Islet precursor cell (in vitro differentiated cells): Measurements from ENCODE around the gene CAMKMT.

ENCODE experiments used
- DNase-seq: peaks from one replicate; pipeline ENCODE4 v3.0.0-alpha.2; 2018

The CAMKMT gene

DNA sequence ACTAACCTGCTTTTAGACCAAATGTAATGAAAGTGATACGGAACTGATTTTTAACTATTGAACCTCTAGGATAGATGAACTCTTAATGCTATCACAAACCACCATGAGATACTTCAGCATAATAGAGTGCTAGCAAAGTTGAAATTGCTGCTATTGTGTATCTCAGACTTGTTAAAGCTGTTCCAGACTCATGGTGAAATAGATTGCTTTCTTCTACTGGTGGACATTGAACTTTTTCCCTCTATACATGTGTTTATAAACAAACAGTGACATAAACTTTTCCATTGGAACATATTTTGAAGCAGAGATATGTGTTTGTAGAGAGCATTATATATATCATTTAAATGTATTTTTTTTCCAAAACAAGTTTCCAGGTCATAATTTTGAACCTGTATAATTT lies 157.3 kb downstream of the CAMKMT start:
- DNase-seq: no peak

DNA sequence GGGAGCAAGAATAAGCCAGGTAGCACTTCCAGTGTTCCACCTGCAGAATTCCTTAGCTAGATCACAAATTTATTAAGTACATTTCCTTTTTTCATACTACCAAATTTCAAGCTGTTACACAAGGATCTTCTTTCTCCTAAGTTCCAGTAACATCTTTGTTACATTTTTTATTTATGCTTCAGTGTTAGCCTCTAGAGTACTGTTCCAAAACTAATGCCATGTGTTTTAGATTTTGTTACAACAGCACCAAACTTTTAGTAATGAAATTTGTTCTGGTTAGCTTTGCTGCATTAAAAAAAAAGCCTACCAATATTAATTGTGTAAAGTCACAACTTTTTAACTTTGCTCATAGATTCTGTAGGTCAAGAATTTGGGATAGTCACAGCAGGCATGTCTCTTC lies 161.1 kb downstream of the CAMKMT start:
- DNase-seq: no peak

DNA sequence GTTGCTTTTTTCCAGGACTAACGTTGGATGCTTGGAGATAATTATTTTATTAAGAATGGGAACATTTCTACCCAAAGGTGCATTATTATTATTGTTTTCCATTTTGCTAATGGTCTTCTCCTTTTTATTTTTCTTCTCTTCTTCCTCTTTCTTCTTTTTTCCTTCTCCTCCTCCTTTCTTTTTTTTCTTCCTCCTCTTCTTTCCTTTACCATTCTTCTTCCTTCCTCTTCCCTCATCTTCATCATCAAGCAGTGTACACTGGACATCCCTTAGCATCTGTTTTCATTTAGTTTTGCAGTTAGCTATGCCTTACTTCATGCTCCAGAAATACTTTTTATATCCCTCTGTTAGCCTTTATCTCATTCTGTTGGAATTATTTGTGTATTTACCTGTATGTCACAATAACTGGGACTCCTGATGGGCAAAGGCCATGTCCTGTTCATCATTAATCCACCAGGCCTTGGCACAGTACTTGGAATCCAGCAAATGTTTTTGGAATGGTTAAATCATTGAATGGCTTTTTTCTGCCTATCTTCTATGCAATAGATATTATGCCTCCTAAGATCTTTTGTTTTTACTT lies 162.7 kb downstream of the CAMKMT start:
- no peak for DNase-seq

DNA sequence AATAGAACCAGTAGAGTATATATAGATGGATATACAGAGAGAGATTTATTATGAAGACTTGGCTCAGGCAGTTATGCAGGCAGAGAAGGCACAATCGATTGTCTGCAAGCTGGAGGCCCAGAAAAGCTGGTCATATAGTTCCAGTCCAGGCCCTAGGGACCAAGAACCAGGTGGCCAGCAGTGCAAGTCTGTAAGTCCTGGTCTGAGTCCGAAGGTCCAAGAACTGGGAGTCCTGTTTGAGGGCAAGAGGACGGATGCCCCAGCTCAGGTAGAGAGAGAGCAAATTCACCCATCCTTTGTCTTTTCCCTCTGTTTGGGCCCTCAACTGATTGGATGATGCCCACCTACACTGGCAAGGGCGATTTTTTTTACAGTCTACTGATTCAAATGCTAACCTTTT lies 164.6 kb downstream of the CAMKMT start:
- no peak for DNase-seq

DNA sequence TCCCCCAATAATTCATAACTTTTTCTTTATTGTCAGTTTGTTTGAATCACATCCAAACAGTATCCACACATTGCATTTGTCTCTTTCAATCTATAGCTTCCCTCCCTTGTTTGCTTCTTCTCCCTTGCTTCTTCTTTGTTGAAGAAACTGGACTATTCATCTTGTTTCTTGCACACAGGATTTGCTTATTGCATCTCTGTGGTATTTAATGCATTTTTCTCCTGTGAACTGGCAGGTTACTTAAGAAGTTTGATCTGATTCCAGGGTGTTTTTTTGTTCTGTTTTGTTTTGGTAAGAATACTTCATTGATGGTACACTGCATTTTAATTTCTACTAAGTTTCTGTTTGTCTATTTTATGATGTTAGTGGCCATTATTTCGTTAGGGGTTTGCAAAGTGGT lies 166.8 kb downstream of the CAMKMT start:
- DNase-seq: no peak

DNA sequence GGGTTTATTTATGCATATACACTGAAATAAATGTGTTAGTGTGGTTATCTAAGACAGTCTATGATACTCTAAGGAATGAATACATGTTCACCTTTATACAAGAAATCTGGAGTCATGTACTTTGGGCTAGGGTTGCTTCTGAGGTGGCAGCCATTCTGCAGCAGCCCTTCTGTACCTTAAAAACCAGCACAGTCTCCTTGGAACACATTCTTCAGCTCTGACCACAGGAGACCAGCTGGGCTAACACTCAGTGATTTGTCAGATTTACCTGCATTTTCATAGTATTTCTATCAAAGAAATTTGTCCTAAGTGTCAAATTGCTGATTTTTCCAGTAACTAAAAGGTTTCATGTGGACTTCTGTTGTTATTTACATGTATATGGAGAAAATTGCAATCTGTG lies 167.7 kb downstream of the CAMKMT start:
- no peak for DNase-seq

DNA sequence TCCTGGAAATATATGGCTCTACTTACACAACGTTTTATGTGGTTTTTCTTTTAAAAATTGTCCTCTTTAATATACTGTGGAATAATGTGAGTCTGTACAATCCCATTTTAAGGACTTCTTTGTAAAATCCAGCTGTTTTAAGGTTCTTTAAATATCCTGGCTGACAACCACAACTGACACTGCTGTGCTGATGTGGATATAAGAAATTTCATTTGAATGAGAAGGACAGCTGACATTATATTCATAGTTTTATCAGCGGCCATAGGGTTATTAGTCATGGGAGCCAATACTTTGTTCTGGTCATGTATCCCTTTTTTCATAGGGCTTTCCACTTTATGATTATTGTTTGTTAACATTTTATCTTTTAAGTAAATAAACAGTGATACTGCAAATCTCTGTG lies 169.5 kb downstream of the CAMKMT start:
- DNase-seq: no peak

DNA sequence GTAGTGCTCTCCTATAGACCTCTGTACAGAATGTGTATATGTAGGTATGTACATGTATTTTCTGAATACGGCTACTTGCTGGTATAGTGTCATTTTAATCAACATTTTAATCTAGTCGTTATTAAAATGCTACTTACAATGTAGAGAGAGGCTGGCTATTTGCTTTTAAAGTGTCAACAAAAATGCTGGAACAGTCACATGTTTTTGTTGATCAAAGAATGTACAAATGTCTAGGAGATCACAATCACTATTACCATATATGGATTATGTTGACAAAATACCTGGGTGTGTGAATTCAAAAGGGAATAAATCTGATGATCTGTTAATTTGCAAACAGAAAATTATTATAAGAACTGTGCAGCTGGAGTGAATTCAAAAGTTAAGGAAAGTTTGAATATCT lies 170.3 kb downstream of the CAMKMT start:
- no peak for DNase-seq

DNA sequence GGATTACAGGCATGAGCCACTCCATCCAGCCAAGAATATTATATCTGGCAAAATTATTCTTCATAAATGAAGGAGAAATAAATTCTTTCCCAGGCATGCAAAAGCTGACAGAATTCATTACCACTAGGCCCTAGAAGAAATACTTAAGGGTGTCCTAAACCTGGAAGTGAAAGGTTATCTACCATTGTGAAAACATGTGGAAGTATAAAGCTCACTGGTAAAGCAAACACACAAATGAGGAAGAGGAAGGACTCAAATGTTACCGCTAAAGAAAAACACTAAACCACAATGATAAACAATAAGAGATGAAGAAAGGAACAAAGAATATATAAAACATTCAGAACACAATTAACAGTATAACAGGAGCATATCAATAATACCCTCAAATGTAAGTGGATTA lies 171.8 kb downstream of the CAMKMT start:
- DNase-seq: no peak

DNA sequence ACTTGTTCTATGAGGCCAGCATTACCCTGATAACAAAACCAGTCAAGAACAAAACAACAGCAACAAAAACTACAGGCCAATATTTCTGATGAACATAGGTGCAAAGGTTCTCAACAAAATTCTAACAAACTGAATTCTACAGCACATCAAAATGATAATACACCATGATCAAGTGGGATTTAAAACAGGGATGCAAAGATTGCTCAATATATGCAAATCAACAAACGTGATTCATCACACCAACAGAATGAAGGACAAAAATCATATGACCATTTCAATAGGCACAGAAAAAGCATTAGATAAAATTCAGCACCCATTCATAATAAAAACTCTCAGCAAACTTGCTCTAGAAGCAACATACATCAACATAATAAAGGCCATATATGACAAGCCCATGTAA lies 173.6 kb downstream of the CAMKMT start:
- DNase-seq: no peak

DNA sequence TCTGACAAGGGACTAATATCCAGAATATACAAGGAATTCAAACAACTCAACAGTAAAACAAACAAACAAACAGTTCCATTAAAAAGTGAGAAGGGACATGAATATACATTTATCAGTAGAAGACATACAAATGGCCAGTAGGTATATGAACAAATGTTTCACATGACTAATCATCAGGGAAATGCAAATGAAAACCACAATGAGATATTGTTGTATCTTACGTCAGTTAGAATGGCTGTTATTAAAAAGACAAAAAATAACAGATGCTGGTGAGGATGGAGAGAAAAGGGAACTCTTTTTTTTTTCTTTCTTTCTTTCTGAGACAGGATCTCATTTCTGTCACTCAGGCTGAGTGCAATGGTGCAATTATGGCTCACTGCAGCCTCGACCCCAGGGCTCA lies 175.5 kb downstream of the CAMKMT start:
- DNase-seq: no peak

DNA sequence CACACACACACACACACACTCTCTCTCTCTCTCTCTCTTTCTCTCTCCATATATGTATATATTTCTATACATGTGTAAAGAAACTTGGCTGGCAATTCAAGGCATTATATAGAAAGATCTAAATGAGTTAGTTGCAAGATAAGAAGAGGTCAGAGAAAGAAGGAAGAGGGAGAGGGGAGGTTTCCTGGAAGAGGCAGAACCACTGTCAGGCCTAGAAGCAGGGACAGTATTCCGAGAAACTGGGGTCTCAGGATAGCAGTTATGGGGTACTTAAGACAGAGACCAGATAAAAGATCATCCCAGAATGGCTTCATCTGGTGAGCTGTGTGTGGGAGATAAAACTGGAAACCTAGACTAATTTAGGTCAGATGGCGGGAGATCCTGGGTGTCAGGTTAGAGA lies 180.8 kb downstream of the CAMKMT start:
- no peak for DNase-seq

DNA sequence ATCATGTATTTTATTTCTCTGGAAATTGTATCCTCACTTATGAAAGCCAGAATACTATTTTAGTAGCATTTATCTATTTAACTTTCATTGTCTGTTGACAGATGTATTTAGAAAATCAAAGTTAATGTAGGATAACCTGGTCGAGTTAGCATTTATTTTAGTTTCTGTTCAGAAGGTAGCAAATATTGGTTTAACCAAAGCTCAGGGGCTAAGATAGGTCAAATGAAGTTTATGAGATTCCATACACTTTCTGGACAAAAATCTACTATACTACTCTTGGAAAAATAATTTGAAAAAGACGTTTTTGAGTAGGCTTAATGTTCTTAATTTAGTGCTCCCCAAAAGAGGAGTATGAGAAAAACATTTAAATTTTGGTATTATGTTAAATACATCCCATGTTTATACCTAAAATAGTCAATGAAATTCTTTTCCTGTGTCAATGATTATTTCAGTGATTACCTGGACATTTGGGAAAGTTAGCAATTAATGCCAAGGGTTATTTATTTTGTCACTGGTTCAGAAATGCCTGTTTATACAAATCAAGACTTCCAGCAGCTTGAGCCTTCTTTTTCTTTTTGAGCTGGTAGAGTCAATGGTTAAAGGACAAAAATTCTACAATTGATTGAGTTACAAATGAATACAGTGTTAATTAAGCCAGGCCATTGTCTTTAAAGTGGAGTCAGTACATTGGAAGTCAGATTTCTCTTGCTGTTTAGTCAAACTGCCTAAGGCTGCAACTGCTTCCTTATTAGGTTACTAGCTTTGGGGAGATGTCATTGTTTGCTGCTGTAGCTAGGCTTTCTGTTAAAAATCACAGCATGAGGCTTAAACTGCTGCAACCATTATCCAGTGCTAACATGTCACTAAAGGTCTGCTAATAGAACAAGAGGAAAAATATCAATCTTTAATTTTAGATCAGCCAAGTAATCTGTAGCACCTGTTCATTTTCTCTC lies 182.3 kb downstream of the CAMKMT start:
- DNase-seq: no peak

DNA sequence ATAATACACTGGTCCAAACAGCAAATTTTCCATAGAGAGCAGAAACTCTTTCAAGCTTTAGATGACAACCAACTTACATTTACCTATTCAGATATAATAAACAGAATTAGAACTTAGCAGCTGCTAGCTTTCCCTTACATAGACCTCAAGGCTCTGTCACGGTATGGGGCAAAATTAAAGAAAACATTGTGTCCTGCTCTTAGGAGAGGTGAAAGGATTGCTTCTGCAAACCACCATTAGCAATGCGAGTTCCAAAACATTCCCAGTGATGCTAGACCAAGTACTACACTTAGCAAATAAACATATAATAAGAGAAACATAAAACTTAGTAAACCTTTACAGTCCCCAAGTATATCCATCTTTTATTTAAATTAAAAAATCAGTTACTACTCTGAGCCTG lies 183.3 kb downstream of the CAMKMT start:
- DNase-seq: no peak

DNA sequence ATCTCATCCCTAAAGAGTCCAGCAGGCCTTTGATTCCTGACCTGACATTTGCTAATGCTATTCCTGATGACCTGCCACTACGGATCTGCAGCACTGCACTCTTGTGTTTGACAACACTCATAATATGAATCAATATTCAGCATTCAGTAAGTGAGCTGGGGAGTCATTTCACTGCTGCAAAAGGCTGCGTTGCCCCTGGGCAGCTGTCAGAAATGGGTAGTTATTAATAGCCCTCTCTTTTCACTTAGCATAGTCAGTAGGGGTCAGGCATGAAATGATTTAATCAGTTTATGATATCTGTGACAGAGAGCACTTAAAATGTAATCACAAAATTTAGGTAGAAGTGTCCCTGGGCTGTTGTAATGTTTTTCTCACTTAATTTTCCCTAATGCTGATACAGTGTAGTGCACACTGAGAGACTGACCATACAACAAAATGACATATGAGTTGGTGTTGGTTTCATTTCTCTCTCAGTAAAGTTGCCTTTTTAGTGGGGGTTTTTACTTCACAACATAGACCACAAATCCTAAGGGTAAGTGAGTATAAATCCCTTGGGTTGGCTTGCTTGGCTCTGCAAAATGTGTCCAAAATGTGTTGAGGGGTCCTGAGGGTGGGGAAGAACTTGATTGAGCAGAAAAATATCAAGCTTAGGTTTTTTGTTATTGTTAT lies 184.8 kb downstream of the CAMKMT start:
- no peak for DNase-seq

DNA sequence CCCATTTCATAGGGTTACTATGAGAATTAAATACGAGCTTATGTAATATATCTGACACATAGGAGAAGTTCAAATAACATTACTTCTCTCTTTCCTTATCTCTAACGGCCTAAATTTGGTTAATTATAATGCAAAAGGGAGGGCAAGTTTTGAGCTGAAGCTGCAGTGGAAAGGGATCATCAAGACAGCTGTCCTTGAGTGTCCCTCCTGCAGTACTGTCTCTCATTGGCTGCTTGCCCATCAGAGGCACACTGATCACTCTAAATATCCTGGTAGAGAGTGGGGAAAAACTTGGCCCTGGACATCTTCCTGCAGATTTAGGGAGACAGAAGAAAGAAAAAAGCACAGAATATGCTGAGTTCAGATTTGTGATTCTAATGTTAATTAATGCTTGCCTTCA lies 186.0 kb downstream of the CAMKMT start:
- DNase-seq: no peak

DNA sequence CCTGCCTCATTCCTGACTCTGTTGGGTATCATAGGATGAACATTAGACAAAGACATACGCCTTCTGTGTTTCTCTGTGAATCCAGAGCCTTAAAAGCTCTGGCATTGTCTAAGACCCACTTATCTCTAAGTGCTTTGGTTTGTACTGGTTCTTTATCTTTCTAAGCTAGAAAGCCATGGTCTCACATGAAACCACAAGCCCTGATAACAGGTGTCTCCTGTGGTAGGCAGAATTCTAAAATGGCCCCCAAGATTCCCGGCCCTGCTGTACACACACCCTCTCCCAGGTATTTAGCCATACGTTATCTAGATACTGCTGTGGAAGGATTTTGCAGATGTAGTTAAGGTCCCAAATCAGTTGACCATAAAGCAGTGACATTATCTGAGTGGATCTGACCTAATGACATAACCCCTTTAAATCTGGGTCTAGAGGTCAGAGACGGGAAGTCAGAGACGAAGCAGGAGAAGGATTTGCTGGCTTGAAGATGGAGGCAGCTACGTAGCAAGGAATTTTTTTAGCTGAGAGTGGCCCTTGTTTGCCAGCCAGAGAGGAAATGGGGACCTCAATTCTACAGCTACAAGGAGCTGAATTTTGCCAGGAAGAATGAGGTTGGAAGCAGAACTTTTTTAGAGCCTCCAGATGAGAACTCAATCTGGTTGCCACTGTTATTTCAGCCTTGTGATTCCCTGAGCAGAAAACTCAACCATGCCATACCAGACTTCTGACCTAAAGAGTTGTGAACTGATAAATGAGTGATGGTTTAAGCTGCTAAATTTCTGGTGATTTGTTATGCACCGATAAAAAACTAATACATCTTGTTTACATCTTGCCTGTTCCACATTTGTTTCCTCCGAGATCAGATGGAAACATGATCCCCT lies 186.7 kb downstream of the CAMKMT start:
- DNase-seq: peak; percentile 74

DNA sequence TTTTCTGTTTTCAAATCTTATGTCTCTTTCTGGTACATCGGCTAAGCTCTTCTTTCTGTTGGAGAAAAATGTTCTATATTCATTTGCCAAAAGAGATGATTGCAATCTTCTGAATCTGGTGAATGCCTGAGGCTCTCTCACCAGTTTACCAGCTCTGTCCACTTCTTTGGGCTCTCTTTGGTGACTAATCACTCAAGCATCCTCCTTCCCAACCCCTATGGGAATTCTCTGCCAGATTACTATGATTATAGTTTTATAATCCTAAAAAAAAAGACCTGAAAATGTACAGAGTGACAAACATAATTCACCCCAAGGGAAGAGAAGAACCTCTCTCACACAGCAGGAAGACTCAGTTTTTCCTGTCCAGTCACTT lies 187.3 kb downstream of the CAMKMT start:
- no peak for DNase-seq

DNA sequence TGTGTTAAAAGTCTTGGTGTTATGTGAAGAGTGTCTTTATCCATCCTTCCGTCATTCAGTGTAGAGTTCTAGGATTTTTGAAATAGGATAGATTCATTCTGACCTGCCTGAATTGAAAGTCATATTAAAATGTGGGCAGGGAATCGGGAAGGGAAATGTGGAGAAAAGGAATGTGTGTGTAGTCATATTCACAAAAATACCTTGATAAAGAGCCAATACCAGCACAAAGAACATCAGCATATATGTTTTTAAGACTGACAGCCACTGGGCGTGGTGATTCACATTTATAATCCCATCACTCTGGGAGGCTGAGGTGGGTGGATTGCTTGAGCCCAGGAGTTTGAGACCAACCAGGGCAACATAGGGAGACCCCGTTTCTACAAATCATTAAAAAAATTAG lies 188.1 kb downstream of the CAMKMT start:
- no peak for DNase-seq

DNA sequence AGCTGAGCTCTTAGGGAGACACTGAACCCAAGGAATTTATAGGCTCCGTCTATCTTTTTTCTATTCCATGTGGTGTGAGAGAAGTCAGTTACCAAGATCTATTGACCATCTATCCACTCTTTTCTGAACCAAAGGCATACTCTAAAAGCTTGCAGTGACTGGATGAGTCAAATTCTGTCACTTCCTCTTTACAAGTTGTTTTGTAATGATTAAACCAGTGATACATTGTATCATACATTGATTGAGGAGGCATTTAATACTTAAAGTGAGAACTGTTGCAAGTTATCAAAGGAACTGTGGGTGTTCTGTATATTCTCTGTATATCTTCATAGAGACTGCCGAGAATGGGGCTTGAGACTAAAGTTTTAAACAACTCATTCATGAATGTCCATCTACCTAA lies 188.8 kb downstream of the CAMKMT start:
- DNase-seq: no peak

DNA sequence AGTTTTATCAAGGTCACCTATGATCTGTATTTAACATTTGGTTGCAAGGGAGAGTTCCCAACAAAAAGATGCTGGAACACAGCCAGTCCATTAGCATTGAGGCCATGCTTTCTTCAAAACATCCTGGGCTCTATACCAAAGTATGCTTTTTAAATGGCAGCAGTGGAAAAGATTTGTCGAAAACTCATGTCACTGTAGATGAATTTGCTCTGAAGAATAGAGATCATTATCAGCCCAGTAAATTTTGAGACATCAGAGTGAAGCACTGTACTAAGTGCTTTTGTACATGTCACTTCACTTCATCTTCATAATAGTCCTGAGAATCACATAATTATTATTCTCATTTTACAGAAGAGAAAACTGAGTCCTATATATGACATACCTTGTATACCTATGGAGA lies 189.8 kb downstream of the CAMKMT start:
- DNase-seq: no peak

DNA sequence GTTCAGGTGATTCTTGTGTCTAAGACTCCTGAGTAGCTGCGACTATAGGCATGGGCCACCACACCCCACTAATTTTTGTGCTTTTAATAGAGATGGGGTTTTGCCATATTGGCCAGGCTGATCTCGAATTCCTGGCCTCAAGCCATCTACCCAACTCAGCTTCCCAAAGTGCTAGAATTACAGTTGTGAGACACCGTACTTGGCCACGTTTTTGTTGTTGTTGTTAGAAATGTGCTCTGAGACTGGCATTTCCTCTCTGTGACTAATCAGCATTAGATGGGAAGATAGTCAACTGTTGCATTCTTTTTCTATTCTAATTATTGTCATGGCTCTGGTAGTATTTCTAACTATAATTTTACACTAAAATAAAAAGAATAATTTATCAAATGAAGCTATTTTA lies 191.7 kb downstream of the CAMKMT start:
- no peak for DNase-seq

DNA sequence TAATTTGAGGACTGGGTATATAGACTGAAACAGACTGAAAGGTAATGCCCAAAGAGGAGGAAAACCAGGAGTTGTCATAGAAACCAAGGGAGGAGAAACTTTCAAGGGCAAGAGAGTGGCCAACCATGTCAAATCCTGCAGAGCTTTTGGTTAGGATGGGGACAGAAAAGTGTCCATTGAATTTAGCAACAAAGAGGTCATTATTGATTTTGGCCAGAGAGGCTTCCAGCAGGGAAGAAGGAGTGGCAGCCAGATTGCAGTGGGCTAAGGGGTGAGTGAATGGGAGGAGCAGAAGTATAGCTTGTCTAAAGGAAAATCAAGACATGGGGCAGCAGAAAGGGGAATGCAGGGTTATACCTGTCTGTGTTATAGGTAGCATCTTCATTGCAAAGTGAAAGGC lies 194.0 kb downstream of the CAMKMT start:
- DNase-seq: no peak
